ENCODE results near the gene HES6.
A peak's percentile ranks its signal among the peaks of the same experiment; 100 is the strongest.

The HES6 gene, protein sequence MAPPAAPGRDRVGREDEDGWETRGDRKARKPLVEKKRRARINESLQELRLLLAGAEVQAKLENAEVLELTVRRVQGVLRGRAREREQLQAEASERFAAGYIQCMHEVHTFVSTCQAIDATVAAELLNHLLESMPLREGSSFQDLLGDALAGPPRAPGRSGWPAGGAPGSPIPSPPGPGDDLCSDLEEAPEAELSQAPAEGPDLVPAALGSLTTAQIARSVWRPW

DNA sequence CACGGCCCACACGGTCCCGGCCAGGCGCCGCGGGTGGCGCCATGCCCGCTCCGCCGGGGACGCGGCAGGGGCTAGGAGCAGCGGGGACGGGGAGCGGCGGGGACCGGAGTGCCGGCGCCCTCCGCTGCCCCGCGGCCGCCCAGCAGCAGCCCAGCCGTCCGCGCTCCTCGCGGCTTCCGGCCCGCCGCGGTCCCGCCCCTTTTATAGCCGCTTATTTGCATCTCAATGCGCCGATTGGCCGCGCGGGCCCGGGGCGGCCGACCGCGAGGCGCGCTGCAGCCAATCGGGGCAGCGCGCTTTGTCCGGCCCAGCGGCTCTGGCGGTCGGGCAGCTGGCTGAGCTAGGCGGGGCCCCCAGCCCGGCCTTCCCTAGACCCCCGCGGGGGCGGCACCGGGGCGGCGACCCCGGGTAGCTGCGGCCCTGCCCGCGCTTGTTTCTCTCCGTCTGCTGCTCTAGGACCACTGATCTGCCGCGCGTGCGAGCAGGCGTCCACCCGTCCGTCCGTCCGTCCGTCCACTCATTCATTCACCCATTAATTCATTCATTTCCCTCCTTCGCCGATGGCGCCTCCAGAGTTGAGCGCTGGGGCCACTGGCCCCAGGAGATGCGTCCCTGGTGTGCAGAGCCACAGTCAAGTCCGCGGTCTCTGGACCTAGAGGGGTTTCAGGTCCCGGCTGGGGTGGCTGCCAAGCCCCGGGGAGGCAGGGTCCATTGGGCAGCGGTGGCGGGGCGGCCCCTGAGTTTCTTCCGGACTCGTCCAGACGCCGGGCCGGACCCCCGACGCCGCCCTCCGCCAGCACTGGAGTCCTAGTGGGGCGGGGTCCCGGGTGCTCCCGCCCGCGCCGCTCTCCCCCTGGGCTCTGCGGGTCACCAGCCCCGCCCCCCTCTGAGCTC is at the start of gene HES6:
Gene HES6 (minus strand): TSS at position 176 of the 894 bp plus-strand sequence. CDS start 133 bp downstream, at position 43.
- peak; percentile 36 to 50 for DNase-seq (ENCODE audit: low read depth in 2 of 2, low spot score in 1 of 2)

DNA sequence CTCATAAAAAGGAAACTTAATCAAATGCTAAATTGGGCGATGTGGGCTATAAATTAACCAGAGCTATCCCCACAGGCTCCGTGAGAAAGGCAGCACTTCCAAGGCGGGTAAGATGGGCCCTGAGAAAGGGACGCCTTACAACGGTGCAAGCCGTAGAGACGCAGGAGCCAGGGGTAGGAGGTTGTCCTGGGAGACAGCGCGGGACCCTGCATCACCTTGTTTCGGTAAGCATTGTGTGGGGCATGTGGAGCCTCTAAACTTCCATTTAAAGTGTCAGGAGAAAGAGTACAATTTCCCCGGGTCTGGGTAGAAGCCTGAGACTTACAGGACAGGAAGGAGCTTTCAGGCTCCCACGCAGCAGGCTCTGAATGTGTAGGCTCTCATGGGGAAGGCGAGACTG is 49.7 kb upstream of the HES6 start:
- no peak for DNase-seq (ENCODE audit: low read depth in 2 of 2, low spot score in 1 of 2)

DNA sequence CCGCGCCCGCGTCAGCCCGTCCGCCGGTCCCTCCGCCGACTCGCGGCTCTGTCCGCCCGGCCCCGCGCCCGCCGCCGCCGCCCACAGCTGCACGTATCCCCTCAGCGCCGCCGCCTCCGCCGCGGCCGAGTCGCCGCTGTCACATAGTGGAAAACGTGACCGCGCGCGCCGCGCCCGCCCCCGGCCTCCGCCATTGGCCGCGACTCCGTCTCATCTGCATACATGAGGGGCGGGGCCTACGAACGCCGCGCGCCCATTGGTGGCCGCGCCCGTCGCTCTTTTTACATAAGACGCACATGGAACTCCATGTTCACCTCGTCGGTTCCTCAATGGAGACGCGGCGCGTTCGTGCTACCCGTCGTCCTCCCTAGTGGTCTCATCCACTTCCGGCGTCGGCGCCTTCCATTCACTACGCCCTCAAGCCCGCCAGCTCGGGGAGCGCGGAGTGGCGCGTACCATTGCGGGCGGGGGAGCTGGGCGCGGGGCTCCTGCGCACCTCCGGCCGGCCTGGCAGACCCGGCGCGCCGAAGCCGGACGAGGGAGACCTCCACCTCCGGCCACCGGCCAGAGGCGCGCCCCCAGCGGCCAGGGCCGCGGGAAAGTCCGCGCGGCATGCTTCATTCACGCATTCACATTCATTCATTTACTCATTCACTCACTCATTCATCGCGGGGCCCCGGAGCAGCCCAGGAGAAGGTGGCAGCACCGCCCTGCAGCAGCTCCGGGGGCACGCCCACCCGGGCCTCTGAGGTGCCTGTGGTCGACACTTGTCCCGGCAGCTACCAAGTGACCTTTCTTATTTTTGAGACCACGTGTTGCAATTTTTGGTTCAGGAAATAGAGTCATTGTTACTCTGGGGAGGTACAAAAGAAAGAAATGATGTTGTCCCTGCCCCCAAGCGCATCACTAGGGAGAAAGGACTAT is 49.1 kb upstream of the HES6 start:
- DNase-seq (ENCODE audit: low read depth in 2 of 2, low spot score in 1 of 2) = peak; percentile 93 to 96

GRCh38 chr2:238287737-238288649 is 48.2 kb upstream of the HES6 start, which contains the start of gene PER2:
PER2 (minus strand) TSS chr2:238288610; CDS start chr2:238277936, 10,674 bp downstream.
- no peak for DNase-seq (ENCODE audit: low read depth in 2 of 2, low spot score in 1 of 2)

- peak in 1 of 2 donors; percentile 4 for DNase-seq (ENCODE audit: low read depth in 2 of 2, low spot score in 1 of 2)
Observed at GRCh38 chr2:238286987-238287736, 47.3 kb upstream of the HES6 start.

- no peak for DNase-seq (ENCODE audit: low read depth in 2 of 2, low spot score in 1 of 2)
Observed at GRCh38 chr2:238286551-238286950, 46.7 kb upstream of the HES6 start.

DNA sequence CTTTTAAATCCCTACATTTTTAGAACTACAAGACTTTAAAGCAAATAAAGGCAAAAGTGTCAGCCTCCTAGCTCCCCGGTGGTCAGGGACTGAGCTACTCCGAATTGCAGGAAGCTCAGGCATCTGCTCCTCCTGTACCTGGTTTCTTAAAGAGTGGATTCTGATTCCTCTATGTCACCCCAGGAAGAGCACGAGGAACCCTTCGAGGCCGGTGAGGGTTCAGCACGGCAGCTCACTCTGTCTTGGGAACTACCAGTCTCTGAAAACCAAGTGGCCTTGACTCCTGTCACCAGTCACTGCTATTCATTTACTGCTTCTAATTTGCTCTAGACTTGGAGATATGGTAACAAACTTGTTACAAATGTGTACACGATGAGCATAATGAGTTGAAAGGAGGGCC is 46.3 kb upstream of the HES6 start:
- no peak for DNase-seq (ENCODE audit: low read depth in 2 of 2, low spot score in 1 of 2)

DNA sequence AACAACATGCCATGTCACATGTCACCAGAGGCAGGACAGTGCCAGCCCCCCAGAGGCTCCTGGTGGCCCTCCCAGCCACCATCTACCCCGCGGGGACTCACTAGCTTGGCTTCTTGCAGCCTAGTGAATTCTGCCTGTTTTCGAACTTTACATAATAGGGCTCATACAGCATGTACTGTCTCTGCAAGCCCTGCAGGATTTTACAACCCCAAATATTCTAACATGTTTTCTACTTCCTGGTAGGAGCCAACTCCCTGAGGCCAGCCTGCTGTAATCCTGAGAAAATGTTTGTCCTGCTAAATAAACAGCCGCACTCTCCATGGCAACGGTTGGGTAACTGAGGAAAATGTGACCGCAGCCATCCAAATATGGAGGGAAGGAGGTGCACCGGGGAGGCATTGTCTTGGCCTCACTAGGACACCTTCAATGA is 45.8 kb upstream of the HES6 start:
- no peak for DNase-seq (ENCODE audit: low read depth in 2 of 2, low spot score in 1 of 2)

DNA sequence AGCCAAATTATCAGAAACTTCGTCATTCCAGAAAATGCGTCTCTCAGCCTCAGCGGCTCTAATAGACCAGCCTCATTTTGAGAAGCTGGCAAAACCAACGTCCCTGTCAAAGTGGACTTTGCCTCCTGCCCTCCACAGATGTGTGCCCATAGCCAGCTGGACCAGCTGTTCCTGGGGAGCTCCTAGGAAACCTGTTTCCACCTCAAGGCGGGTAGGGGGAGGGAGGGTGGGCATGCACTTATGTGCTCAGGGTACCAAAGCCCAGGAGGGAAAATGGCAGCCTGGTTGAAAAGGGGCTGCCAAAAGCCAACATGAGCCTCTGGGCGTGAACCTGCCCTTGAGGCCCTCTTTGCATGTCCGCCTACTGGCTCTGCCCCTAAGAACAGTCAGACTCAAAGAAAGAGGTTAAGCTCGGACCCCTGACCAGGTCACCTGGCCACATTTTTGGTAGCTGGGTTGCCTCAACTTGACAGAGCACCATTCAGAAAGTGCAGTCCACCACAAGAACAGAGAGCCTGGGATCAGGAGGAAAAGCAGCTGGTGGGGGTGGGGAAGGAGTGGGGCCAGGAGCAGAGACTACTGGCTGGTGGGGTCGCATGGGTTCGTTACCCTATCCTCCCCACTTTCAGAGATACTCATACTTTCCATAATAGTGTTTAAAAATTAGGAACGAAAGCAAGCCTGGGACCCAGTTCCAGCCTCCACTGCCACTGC is 45.1 kb upstream of the HES6 start:
- no peak for DNase-seq (ENCODE audit: low read depth in 2 of 2, low spot score in 1 of 2)

- no peak for DNase-seq (ENCODE audit: low read depth in 2 of 2, low spot score in 1 of 2)
Observed at GRCh38 chr2:238282861-238283738, 43.3 kb upstream of the HES6 start.

GRCh38 chr2:238281826-238282480 is 42.1 kb upstream of the HES6 start:
- DNase-seq (ENCODE audit: low read depth in 2 of 2, low spot score in 1 of 2) = no peak

DNA sequence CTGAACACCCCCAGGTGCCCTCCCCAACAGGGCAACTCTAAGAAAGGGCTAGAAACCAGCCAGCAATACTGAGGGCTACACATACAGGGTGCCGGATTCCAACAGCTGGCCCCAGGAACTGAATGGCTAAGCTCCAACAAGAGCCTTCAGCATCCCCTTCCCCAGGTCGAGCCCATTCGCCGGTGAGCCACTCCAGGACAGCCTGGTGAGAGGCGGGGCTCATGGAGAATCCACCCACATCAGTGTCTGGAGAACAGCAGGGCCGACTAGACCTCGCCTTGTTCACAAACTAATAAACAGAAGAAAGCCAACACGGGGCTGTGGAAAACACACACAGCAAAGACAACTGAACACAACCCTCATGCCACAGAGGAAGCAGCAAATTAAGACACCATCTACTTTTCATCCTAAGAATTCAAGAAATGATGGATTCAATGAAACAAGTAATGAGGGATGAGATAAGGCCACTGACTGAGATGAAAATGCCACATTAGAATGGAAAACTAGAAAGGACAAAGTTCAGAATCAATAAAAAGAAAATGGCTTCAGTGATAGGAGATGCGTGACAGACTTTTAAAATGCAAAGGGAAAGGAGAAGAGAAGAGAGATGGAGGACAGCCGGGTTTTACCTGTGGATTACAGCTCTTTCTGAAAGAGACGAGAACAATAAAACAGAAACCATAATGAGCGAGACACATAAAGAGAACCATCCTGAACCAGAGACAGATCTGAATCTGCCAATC is 40.4 kb upstream of the HES6 start:
- DNase-seq (ENCODE audit: low read depth in 2 of 2, low spot score in 1 of 2) = no peak

- DNase-seq (ENCODE audit: low read depth in 2 of 2, low spot score in 1 of 2) = no peak
Observed at GRCh38 chr2:238279324-238279682, 39.5 kb upstream of the HES6 start.

DNA sequence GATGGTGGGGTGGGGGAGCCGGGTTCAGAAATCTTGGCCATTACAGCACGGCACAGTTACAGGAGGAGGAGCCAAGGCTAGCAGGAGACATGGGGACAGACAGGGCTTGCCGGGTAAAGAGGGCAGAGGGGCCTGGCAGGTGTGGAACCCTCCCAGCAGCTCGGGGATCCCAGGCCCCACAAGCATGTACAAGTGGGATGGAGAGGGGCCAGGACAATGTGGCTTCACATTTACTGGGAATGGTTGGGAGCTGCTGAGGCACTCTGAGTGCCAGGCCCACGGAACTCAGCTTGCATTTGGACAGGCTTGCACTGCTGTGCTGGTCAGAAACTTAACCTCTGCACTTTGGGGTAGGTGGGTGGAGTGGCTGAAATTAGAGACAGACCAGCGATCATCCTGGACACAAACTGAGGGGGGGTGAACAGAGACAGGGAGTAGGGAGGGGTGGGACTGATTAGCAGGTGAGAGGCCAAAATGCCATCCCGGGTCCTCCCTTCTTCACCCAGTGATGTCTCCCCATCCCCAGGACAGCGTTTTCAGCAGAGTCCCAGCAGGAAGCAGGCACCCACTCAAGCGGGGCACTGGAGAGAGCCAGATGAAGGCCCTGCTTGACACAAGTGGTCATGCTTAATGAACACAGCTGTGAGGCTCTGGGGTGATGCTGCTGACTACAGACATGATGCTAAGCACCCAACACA is 38.9 kb upstream of the HES6 start:
- DNase-seq (ENCODE audit: low read depth in 2 of 2, low spot score in 1 of 2) = no peak

DNA sequence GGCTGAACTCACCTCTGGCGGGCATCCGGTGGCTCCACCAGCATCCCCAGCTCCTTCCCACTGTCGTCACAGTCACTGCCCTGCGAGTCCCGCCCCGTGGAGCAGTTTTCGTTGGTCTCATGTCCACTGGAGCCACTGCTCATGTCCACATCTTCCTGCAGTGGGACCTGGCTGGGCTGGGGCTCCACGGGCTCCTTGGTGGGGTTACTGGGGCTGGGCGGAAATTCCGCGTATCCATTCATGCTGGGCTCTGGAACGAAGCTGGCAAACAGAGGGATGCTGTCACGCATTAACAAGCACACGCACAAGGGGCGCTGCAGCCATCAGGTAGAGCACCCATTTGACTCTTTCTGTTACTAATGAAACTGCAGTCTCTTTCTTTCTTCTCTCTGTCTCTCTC is 37.9 kb upstream of the HES6 start:
- DNase-seq (ENCODE audit: low read depth in 2 of 2, low spot score in 1 of 2) = no peak
